Measurements from ENCODE around the gene FUT1.

FUT1 gene

DNA sequence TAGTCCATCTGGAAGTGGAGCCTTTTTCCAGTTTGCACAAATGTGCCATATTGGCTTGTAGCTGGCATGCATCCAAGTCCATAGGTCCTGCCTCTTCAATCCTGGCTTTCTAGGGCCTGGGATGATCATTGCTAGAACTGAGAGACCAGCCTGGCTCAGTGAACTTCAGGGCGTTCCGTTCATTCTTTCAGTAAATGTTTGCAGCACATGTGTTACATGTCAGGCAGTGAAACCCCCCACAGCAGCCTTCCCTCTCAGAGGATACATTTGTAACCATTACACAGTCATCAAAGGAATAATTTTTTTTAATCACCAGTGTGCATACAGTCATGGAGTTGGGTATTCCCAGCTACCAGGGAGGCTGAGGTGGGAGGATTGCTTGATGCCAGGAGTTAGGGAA is 47.0 kb downstream of the FUT1 start:
- H3K4me3 ChIP-seq = no peak overlapping the region
- TF ChIP-seq FOXP2 (optimal IDR thresholded peaks at IDR 0.05; ENCODE audit: control extremely low read depth, extremely low read length, insufficient read depth) (no peak), POLR2AphosphoS5 (IDR thresholded peaks at IDR 0.05; ENCODE audit: borderline replicate concordance, low read depth, low read length) (no peak), EZH2 (IDR thresholded peaks at IDR 0.05) (no peak)
- H3K27ac ChIP-seq = no peak overlapping the region
- H3K9me3 ChIP-seq (ENCODE audit: low read depth, low read length) = no peaks in the 10 kb centered on the region
- no peak overlapping the region for H3K9ac ChIP-seq (ENCODE audit: insufficient read length)
- DNase-seq (ENCODE audit: low read depth, low spot score) = no peak
- no peaks in the 10 kb centered on the region for H3K36me3 ChIP-seq (ENCODE audit: insufficient read depth, low read length)

DNA sequence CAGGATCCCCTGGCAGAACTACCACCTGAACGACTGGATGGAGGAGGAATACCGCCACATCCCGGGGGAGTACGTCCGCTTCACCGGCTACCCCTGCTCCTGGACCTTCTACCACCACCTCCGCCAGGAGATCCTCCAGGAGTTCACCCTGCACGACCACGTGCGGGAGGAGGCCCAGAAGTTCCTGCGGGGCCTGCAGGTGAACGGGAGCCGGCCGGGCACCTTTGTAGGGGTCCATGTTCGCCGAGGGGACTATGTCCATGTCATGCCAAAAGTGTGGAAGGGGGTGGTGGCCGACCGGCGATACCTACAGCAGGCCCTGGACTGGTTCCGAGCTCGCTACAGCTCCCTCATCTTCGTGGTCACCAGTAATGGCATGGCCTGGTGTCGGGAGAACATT is 49.1 kb downstream of the FUT1 start:
- Histone ChIP-seq H3K36me3 (ENCODE audit: insufficient read depth, low read length) (no peaks in the 10 kb centered on the region), H3K27ac (no peak overlapping the region), H3K4me3 (no peak overlapping the region), H3K9me3 (ENCODE audit: low read depth, low read length) (no peaks in the 10 kb centered on the region), H3K9ac (ENCODE audit: insufficient read length) (no peak overlapping the region)
- DNase-seq (ENCODE audit: low read depth, low spot score) = no peak
- TF ChIP-seq EZH2 (IDR thresholded peaks at IDR 0.05) (no peak), FOXP2 (optimal IDR thresholded peaks at IDR 0.05; ENCODE audit: control extremely low read depth, extremely low read length, insufficient read depth) (no peak), POLR2AphosphoS5 (IDR thresholded peaks at IDR 0.05; ENCODE audit: borderline replicate concordance, low read depth, low read length) (no peak)

DNA sequence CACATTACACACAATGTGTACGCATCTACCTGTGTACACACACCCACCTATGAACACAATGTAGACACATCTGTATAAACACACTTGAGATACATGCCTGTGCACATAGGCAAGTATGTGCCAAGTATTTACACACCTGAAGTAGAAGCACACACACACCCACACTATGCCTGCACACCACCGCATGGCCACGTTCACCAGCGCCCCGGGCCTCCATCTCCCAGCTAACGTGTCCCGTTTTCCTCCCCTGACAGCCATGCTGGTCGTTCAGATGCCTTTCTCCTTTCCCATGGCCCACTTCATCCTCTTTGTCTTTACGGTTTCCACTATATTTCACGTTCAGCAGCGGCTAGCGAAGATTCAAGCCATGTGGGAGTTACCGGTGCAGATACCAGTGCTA is 49.7 kb downstream of the FUT1 start:
- no peaks in the 10 kb centered on the region for H3K36me3 ChIP-seq (ENCODE audit: insufficient read depth, low read length)
- no peaks in the 10 kb centered on the region for H3K9me3 ChIP-seq (ENCODE audit: low read depth, low read length)
- TF ChIP-seq EZH2 (IDR thresholded peaks at IDR 0.05) (no peak), FOXP2 (optimal IDR thresholded peaks at IDR 0.05; ENCODE audit: control extremely low read depth, extremely low read length, insufficient read depth) (no peak), POLR2AphosphoS5 (IDR thresholded peaks at IDR 0.05; ENCODE audit: borderline replicate concordance, low read depth, low read length) (no peak)

DNA sequence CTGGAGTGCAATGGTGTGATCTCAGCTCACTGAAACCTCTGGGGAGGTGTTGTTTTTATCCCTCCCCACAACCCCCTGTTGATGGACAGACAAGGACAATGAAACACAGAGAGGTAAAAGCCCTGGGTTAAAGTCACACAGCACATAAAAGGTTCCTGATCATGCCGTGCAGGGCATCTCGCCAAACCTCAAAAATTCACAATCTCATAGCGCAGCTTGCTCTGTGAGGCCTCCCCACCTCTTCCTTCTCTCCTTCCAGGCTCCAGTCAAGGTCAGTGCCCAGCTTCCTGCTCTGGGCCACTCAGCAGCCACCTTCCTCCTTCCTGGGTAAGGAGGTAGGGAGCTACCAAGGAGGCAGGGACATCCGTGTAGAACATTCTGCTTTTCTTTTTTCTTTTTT is 54.4 kb downstream of the FUT1 start:
- TF ChIP-seq EZH2 (IDR thresholded peaks at IDR 0.05) (no peak), FOXP2 (optimal IDR thresholded peaks at IDR 0.05; ENCODE audit: control extremely low read depth, extremely low read length, insufficient read depth) (no peak)
- H3K9ac ChIP-seq (ENCODE audit: insufficient read length) = no peak overlapping the region

More for the DNA sequence above, 49.7 kb downstream of the FUT1 start:
- no peak overlapping the region for H3K9ac ChIP-seq (ENCODE audit: insufficient read length)
- no peak overlapping the region for H3K4me3 ChIP-seq
- no peak overlapping the region for H3K27ac ChIP-seq
- no peak for DNase-seq (ENCODE audit: low read depth, low spot score)

More for the DNA sequence above, 54.4 kb downstream of the FUT1 start:
- H3K36me3 ChIP-seq (ENCODE audit: insufficient read depth, low read length) = no peaks in the 10 kb centered on the region
- peak; percentile 22 for DNase-seq (ENCODE audit: low read depth, low spot score)
- peak overlapping the region; percentile 71; the same call in 1 of the 2 replicates for H3K27ac ChIP-seq
- H3K9me3 ChIP-seq (ENCODE audit: low read depth, low read length) = no peaks in the 10 kb centered on the region
- 0 out of 2 replicates have a peak overlapping the region, but pooled peaks have one; percentile 42 for H3K4me3 ChIP-seq

Data from SK-N-MC (cell line).